ENCODE measurements around the gene ZNF705A. TPM values are rescaled to one million over a fixed set of nuclear protein-coding genes. Genes with fewer than 3 reads are reported as not detected.

The ZNF705A gene
- total RNA-seq, 2 donors from 2014 or later = not detected

Other genes starting within 250 kb of the ZNF705A start
- gene SLC2A3, start 220.8 kb upstream of the ZNF705A start, total RNA-seq = 10 to 100 TPM; 21.6 to 33.5 TPM
- gene FOXJ2, start 124.3 kb upstream of the ZNF705A start, total RNA-seq = 10 to 100 TPM; 18.9 to 19.5 TPM
- 10 to 100 TPM; 10.4 to 22.0 TPM for gene C3AR1, start 90.7 kb upstream of the ZNF705A start, total RNA-seq
- gene NECAP1, start 74.7 kb upstream of the ZNF705A start, total RNA-seq = 10 to 100 TPM; 21.2 to 28.8 TPM
- 1 to 10 TPM; 1.0 to 1.7 TPM for gene CLEC4A, start 33.4 kb upstream of the ZNF705A start, total RNA-seq
- under 1 TPM; 0.16 to 0.62 TPM for gene FAM90A1, start 70.6 kb downstream of the ZNF705A start, total RNA-seq

Measured in left cardiac atrium (tissue), 2 donors.